Tibial nerve (tissue), 3 donors: Measurements from ENCODE around the gene CDH22.

ENCODE experiments used
- POLR2A ChIP-seq, 2 donors: fragments of 450-650 bp; IDR thresholded peaks; one replicate each; pipeline ENCODE4 v1.6.1; 2017; ENCODE audit warnings: antibody characterized with exemption in 2 of 2, mild to moderate bottlenecking in 2 of 2, moderate library complexity in 2 of 2
- TF ChIP-seq, protein P1 (sequence below), 5 experiments: fragments of 200-600 bp in 3 of 5; fragments of 450-650 bp in 2 of 5; sonication (generic) in 3 of 5; IDR thresholded peaks; one replicate each; pipeline ENCODE4 v1.5.1; 2016 to 2019; ENCODE audit warnings: antibody characterized with exemption in 5 of 5, mild to moderate bottlenecking in 3 of 5, moderate library complexity in 2 of 5

DNA sequence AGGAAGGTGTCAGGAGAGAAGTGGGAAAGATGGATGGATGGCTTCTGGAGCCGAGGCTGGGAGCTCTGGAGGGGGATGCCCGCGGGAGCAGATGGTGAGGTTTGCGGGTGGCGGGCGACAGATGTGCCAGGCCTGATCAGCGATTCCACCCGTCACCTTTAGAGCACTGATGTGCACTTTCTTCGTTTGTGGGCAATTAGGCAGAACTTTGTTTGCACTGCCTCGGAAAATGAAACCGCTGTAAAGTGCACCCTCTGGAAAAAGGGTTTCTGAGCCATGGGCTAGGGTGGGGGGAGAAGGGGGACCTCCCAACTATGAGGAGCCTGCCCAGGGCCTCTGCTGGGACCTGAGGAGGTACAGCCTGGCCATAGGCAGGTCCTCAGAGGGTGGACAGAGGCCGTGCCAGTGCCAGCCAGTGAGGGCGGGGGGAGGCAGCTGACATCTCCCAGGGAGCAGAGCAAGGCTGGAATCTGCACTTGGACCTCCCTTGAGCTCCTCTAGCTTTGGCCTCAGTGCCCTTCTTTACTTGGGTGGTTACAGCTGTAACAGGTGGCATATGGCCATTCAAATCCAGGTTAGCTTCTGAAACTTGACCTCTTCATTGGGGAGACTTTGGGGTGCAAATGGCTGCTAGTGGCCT lies 131.4 kb downstream of the CDH22 start:
- TF ChIP-seq, protein P1, sequence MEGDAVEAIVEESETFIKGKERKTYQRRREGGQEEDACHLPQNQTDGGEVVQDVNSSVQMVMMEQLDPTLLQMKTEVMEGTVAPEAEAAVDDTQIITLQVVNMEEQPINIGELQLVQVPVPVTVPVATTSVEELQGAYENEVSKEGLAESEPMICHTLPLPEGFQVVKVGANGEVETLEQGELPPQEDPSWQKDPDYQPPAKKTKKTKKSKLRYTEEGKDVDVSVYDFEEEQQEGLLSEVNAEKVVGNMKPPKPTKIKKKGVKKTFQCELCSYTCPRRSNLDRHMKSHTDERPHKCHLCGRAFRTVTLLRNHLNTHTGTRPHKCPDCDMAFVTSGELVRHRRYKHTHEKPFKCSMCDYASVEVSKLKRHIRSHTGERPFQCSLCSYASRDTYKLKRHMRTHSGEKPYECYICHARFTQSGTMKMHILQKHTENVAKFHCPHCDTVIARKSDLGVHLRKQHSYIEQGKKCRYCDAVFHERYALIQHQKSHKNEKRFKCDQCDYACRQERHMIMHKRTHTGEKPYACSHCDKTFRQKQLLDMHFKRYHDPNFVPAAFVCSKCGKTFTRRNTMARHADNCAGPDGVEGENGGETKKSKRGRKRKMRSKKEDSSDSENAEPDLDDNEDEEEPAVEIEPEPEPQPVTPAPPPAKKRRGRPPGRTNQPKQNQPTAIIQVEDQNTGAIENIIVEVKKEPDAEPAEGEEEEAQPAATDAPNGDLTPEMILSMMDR (IDR thresholded peaks at IDR 0.05): no peak
- no peak for TF ChIP-seq POLR2A (IDR thresholded peaks at IDR 0.05)
